Mesendoderm (in vitro differentiated cells): ENCODE measurements around the gene MDGA2.
A peak's percentile ranks its signal among the peaks of the same experiment; 100 is the strongest.

Source experiments
- DNase-seq: peaks from one replicate; pipeline ENCODE4 v3.0.0; 2013
- H2AK5ac ChIP-seq: 2 replicates; pipeline ENCODE4 v1.6.1; 2013; ENCODE audit warnings: low read length, inconsistent platforms
- H2BK120ac ChIP-seq: 2 replicates; pipeline ENCODE4 v1.6.1; 2013; ENCODE audit warnings: low read depth, mild to moderate bottlenecking, low read length, moderate library complexity, mixed read lengths
- H2BK15ac ChIP-seq: replicated peaks from 2 replicates; pipeline ENCODE4 v1.6.1; 2013; ENCODE audit warnings: low read depth, mild to moderate bottlenecking, moderate library complexity
- H2BK5ac ChIP-seq: 2 replicates; pipeline ENCODE4 v1.6.1; 2013; ENCODE audit warnings: low read length, inconsistent platforms
- H3K18ac ChIP-seq: 2 replicates; pipeline ENCODE4 v1.6.1; 2013; ENCODE audit warnings: mild to moderate bottlenecking, low read length, mixed read lengths
- H3K23ac ChIP-seq: one replicate; pipeline ENCODE4 v1.6.1; 2013; ENCODE audit warnings: low read length
- H3K27ac ChIP-seq: 2 replicates; pipeline ENCODE4 v1.5.1; 2013; ENCODE audit warnings: low read depth, mild to moderate bottlenecking, inconsistent platforms, low read length, moderate library complexity
- H3K27me3 ChIP-seq: 2 replicates; pipeline ENCODE4 v1.6.1; 2013; ENCODE audit warnings: low read length, control low read depth, mild to moderate bottlenecking, inconsistent platforms; ENCODE audit not compliant: insufficient read depth, poor library complexity
- H3K36me3 ChIP-seq: 2 replicates; pipeline ENCODE4 v1.6.1; 2013; ENCODE audit warnings: low read length, inconsistent platforms; ENCODE audit not compliant: control insufficient read depth, insufficient read depth
- H3K4ac ChIP-seq: one replicate; pipeline ENCODE4 v1.6.1; 2013; ENCODE audit warnings: low read depth, mild to moderate bottlenecking, low read length, moderate library complexity
- H3K4me1 ChIP-seq: 2 replicates; pipeline ENCODE4 v1.6.1; 2013; ENCODE audit warnings: low read depth, low read length, inconsistent platforms; ENCODE audit not compliant: control insufficient read depth
- H3K4me2 ChIP-seq: 2 replicates; pipeline ENCODE4 v1.6.1; 2013; ENCODE audit warnings: low read length
- H3K4me3 ChIP-seq: 2 replicates; pipeline ENCODE4 v1.5.1; 2013; ENCODE audit warnings: mild to moderate bottlenecking, low read length
- H3K56ac ChIP-seq: one replicate; pipeline ENCODE4 v1.6.1; 2013; ENCODE audit warnings: low read length
- H3K79me1 ChIP-seq: 2 replicates; pipeline ENCODE4 v1.6.1; 2013; ENCODE audit warnings: low read length, inconsistent platforms
- H3K79me2 ChIP-seq: 2 replicates; pipeline ENCODE4 v1.6.1; 2013; ENCODE audit warnings: mild to moderate bottlenecking, low read length; ENCODE audit not compliant: control insufficient read depth, insufficient read depth
- H3K9ac ChIP-seq: 2 replicates; pipeline ENCODE4 v1.6.1; 2013; ENCODE audit warnings: low read length, inconsistent platforms
- H4K5ac ChIP-seq: one replicate; pipeline ENCODE4 v1.6.1; 2013; ENCODE audit warnings: low read length
- H4K8ac ChIP-seq: one replicate; pipeline ENCODE4 v1.6.1; 2013; ENCODE audit warnings: low read depth, mild to moderate bottlenecking, control low read depth, low read length, moderate library complexity
- WGBS: extraction: QIAGEN DNeasy Blood & Tissue Kit; methylation state at CpG from one replicate; pipeline ENCODE4 v1.1.7; 2013; ENCODE audit warnings: low lambda C conversion rate, missing lambda C conversion rate; ENCODE audit not compliant: insufficient coverage; ENCODE audit errors: extremely low coverage; 5-methylcytosine and 5-hydroxymethylcytosine counted together

The MDGA2 gene

DNA sequence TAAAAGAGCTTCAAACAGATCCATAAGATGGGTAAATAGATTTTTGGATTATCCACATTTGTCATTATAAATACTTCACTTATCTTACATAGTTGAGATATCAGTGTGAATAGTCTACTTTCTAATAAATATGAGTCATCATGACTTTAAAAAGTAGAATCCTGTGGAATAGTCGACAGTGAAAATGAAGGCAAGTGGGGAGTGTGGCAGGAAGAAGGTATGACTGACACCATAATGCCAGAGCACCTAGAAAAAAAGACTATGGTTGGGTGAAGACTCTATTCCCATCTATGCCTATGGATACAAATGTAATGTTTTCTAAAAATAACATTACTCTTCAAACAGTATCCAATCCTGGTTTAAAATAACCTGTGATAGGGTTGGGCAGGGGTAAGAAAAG is 117.5 kb downstream of the MDGA2 start:
- Histone ChIP-seq H3K4me1 (no peaks in the 10 kb centered on the region), H3K79me2 (no peaks in the 10 kb centered on the region), H3K27ac (no peak overlapping the region), H3K36me3 (no peaks in the 10 kb centered on the region), H2BK5ac (no peak overlapping the region), H3K18ac (no peak overlapping the region), H3K56ac (no peak overlapping the region), H2AK5ac (no peak overlapping the region), H3K4ac (no peak overlapping the region), H4K8ac (no peak overlapping the region), H2BK15ac (no peak overlapping the region), H3K4me3 (no peak overlapping the region), H3K23ac (no peak overlapping the region), H3K79me1 (no peaks in the 10 kb centered on the region), H2BK120ac (no peak overlapping the region), H3K9ac (no peak overlapping the region), H3K27me3 (no peaks in the 10 kb centered on the region), H3K4me2 (no peak overlapping the region), H4K5ac (no peak overlapping the region)
- no CpG with 5 or more reads among the region's 1 CpG for WGBS
- DNase-seq: no peak

DNA sequence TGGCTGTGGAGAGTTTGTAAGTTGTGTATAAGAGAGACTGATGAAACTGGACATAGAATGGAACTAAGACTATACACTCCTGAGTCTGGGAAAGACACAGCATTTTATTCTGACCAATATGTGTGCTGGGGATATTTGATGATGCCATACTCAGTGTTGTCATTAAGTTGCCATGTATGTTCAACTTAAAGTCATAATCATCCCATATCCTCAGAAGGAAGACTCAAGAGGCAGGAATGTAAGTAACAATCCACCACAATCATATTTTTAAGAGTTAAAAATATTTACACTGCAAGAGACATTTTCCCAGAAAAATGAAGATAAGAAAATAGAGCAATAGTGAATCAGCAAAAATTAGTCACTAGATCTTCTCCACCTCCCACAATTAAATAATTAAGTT is 120.1 kb downstream of the MDGA2 start:
- no peak overlapping the region for H2BK15ac ChIP-seq
- H3K4me2 ChIP-seq: no peak overlapping the region
- H3K4me3 ChIP-seq: no peak overlapping the region
- no peak overlapping the region for H4K5ac ChIP-seq
- no peak overlapping the region for H3K27ac ChIP-seq
- no peak overlapping the region for H2AK5ac ChIP-seq
- no peak overlapping the region for H3K4ac ChIP-seq
- H3K56ac ChIP-seq: no peak overlapping the region
- no peaks in the 10 kb centered on the region for H3K79me1 ChIP-seq
- no peak overlapping the region for H3K23ac ChIP-seq
- no peak overlapping the region for H3K9ac ChIP-seq
- H4K8ac ChIP-seq: no peak overlapping the region
- H2BK120ac ChIP-seq: no peak overlapping the region
- no peak overlapping the region for H2BK5ac ChIP-seq
- no peak overlapping the region for H3K18ac ChIP-seq
- DNase-seq: no peak
- H3K4me1 ChIP-seq: no peaks in the 10 kb centered on the region
- no peaks in the 10 kb centered on the region for H3K36me3 ChIP-seq
- no peaks in the 10 kb centered on the region for H3K79me2 ChIP-seq
- H3K27me3 ChIP-seq: no peaks in the 10 kb centered on the region

GRCh38 chr14:47549886-47550285 is 125.5 kb downstream of the MDGA2 start:
- no peak overlapping the region for H2AK5ac ChIP-seq
- H3K27me3 ChIP-seq: no peaks in the 10 kb centered on the region
- DNase-seq: peak; percentile 70
- H2BK15ac ChIP-seq: no peak overlapping the region
- H4K5ac ChIP-seq: no peak overlapping the region
- H2BK120ac ChIP-seq: no peak overlapping the region
- no peaks in the 10 kb centered on the region for H3K79me2 ChIP-seq
- no peak overlapping the region for H3K4ac ChIP-seq
- H3K4me1 ChIP-seq: peaks cover 2% of the 10 kb centered on the region
- WGBS: no CpG with 5 or more reads among the region's 2 CpGs
- H3K36me3 ChIP-seq: no peaks in the 10 kb centered on the region
- H3K79me1 ChIP-seq: no peaks in the 10 kb centered on the region
- no peak overlapping the region for H3K4me2 ChIP-seq
- H3K4me3 ChIP-seq: no peak overlapping the region
- H3K23ac ChIP-seq: no peak overlapping the region
- no peak overlapping the region for H3K56ac ChIP-seq
- no peak overlapping the region for H4K8ac ChIP-seq
- H3K27ac ChIP-seq: no peak overlapping the region
- no peak overlapping the region for H3K18ac ChIP-seq
- no peak overlapping the region for H3K9ac ChIP-seq
- no peak overlapping the region for H2BK5ac ChIP-seq

DNA sequence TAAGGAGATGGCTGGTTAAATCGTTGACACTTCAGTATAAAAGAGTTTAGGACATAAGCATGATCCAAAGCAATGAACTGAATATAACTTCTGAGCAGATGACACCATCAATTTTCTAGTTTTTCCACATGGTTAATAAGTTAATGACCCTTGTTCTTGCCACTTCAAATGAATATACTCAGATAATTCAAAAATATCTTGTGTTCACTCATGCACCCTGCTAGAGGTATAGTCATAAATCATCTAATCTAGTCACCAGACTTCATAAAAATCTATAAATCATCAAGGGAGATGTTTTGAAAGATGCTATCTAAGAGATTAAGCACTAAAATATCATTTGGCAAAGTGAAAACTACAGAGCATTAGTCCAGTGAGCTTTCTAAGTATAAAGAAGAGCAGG is 131.9 kb downstream of the MDGA2 start:
- no peak for DNase-seq
- no peaks in the 10 kb centered on the region for H3K36me3 ChIP-seq
- H3K23ac ChIP-seq: no peak overlapping the region
- H4K8ac ChIP-seq: no peak overlapping the region
- no peak overlapping the region for H3K27ac ChIP-seq
- no peaks in the 10 kb centered on the region for H3K27me3 ChIP-seq
- no peak overlapping the region for H2BK15ac ChIP-seq
- no peak overlapping the region for H3K4me3 ChIP-seq
- H3K79me1 ChIP-seq: no peaks in the 10 kb centered on the region
- H2BK5ac ChIP-seq: no peak overlapping the region
- no peak overlapping the region for H3K4me2 ChIP-seq
- H3K4me1 ChIP-seq: no peaks in the 10 kb centered on the region
- no peak overlapping the region for H3K56ac ChIP-seq
- H2AK5ac ChIP-seq: no peak overlapping the region
- no peak overlapping the region for H3K4ac ChIP-seq
- H2BK120ac ChIP-seq: no peak overlapping the region
- H3K18ac ChIP-seq: no peak overlapping the region
- H3K9ac ChIP-seq: no peak overlapping the region
- WGBS: no CpG with 5 or more reads among the region's 1 CpG
- H4K5ac ChIP-seq: no peak overlapping the region
- no peaks in the 10 kb centered on the region for H3K79me2 ChIP-seq

GRCh38 chr14:47541662-47542061 is 133.7 kb downstream of the MDGA2 start:
- Histone ChIP-seq H4K8ac (no peak overlapping the region), H2BK5ac (no peak overlapping the region), H3K36me3 (no peaks in the 10 kb centered on the region), H4K5ac (no peak overlapping the region), H3K27me3 (no peaks in the 10 kb centered on the region), H2AK5ac (no peak overlapping the region), H3K79me1 (no peaks in the 10 kb centered on the region), H3K4me1 (no peaks in the 10 kb centered on the region), H3K4ac (no peak overlapping the region), H3K4me3 (no peak overlapping the region), H3K79me2 (no peaks in the 10 kb centered on the region), H2BK15ac (no peak overlapping the region), H3K4me2 (no peak overlapping the region), H3K18ac (no peak overlapping the region), H2BK120ac (no peak overlapping the region), H3K56ac (no peak overlapping the region), H3K27ac (no peak overlapping the region), H3K9ac (no peak overlapping the region), H3K23ac (no peak overlapping the region)
- DNase-seq: peak; percentile 16
- no CpG with 5 or more reads among the region's 4 CpGs for WGBS

DNA sequence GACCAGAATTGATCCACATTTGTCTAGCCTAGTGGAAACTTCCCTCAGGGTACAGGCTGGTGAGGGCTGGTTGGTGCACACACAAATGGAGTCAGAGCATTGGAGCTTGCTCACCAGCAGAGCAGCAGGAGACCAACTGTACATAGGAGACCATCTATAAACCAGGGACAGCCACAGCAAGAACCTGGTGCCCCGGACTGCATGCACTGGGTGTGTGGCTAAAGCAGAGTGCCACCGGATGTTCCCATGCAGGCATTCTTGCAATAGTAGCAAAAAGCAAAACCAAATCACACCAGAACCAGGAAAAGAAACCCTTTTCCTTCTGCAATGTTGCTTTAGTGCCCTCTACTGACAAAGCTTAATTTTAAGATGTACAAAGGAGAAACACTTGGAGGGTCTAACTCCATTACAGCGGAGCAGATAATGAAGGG is 136.4 kb downstream of the MDGA2 start:
- Histone ChIP-seq H3K4me3 (no peak overlapping the region), H3K18ac (no peak overlapping the region), H3K27me3 (no peaks in the 10 kb centered on the region), H3K56ac (peak overlapping the region; percentile 50), H3K79me1 (no peaks in the 10 kb centered on the region), H2BK5ac (no peak overlapping the region), H3K79me2 (no peaks in the 10 kb centered on the region), H3K4me1 (no peaks in the 10 kb centered on the region), H3K23ac (no peak overlapping the region), H4K5ac (no peak overlapping the region), H2AK5ac (no peak overlapping the region), H3K4ac (no peak overlapping the region), H4K8ac (no peak overlapping the region), H3K4me2 (no peak overlapping the region), H3K36me3 (no peaks in the 10 kb centered on the region), H2BK120ac (no peak overlapping the region), H2BK15ac (no peak overlapping the region), H3K27ac (no peak overlapping the region), H3K9ac (no peak overlapping the region)
- no CpG with 5 or more reads among the region's 3 CpGs for WGBS
- peak; percentile 76 for DNase-seq
